ENCODE data around the gene CLMN.
"Not testable (repeated sequence)": the region's sequence is repeated elsewhere in the genome, so short reads cannot be mapped to it uniquely, and the experiment has no call there.

The CLMN gene

DNA sequence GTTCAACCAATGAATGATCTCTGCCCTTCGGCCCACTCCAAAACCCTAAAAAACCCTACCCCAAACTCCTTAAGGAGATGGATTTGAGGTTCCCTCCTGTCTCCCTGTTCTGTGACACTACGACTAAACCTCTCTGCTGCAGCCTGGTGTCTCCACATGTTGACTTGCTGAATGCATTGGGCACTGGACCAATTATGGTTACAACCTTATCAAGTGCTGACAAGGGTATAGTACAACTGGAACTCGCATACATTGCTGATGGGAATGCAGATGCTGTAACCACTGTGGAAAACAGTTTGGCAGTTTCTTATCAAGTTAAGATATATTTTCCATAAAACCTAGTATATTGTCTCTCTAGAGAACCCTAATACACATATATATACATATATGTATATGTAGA, 156.0 kb downstream of the CLMN start:
- DNase-seq (ENCODE audit: low read depth): no peak

DNA sequence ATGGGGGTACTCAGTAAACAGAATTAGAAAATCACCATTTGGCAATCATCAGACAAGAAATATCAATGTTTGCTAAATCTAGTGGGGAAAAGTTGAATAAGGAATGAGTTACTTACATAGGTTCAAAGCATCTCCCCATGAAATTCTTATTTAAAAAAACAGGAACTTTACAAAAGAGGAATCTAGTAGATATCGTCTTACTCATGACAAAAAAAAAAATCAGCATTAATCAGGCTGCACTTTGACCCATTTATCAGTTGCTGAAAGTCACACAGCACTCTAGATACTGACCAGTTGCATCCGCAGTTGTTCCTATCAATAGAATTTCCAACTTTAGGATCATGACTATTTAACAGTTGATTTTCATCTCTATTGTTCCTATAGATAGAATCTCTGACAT, 156.6 kb downstream of the CLMN start:
- no peak for DNase-seq (ENCODE audit: low read depth)

DNA sequence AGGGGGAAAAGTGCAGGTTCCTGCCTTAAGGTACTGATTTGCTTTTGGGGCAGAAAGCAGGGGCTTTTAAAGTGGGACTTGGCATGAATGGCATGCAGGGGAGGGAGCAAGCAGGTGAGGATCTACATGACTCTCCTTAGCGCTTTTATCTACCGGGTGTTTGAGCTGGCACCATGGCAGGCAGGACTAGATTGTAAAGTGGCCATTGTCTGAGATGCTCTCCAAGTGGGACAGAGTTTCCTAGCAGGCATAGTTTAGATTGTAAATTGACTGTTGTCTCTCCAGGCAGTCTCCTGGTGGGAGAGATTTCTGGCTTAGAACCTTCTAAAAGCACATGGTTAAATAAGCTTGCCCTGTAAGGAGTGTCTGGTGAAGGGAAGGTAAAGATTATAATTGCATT, 157.1 kb downstream of the CLMN start:
- DNase-seq (ENCODE audit: low read depth): no peak

DNA sequence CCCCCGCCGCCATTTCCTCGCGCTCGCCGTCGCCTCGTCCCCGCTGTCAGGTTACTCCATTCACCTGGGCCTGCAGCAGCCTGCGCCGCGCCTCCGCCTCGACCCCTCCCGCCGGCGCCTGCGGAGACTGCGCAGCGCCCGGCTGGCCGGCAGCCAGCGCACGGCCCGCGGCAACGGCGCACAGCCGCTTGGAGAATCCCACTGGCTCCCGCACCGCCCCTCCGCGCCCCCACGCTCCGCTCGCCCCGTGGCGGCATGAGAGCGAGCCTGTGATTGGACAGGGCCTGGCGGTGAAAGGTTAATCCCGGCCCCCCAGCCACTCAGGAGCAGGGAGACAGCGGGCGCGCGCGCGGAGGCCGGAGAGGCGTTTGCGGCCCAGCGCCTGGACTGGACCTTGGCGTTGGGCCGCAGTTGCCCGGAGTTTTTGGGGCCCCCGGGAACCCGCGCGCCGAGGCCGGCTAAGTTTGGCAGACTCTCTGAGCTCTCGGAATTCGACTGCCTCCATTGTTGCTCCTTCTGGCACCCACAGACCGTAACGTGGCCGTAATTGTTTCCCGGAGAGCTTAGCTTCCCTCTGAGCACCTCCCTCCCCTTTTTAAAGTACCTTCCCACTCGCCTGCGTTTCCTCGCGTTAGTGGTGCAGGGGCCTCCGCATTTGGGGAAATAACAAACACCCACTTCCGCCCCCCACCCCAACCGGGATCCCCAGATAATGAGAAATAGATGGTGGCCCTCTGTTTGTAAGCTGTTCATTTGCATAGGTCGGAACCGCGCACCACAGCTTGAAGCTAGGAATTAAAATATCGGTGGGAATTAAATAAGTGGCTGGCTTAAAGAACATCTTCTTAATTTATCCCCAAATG, 162.2 kb downstream of the CLMN start, which contains the start of gene DICER1:
Gene DICER1, minus strand, starts transcription at position 203 of the 863 bp plus-strand sequence. CDS start 24,071 bp downstream, outside the sequence.
- peak; percentile 94 for DNase-seq (ENCODE audit: low read depth)

DNA sequence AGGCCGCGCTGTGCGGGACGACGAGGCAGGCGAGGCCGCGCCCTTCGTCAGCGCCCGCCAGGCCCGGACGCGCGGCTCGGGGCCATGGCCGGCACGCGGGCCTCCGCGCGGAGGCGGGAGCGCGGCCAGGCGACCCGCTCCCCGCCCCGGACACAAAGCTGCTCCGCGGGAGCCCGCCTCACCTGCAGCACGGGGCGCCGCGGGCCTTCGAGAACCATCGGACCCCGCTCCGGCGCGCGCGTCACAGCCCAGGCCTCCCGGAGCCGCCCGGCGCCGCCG, 162.7 kb downstream of the CLMN start:
- DNase-seq (ENCODE audit: low read depth): no peak

DNA sequence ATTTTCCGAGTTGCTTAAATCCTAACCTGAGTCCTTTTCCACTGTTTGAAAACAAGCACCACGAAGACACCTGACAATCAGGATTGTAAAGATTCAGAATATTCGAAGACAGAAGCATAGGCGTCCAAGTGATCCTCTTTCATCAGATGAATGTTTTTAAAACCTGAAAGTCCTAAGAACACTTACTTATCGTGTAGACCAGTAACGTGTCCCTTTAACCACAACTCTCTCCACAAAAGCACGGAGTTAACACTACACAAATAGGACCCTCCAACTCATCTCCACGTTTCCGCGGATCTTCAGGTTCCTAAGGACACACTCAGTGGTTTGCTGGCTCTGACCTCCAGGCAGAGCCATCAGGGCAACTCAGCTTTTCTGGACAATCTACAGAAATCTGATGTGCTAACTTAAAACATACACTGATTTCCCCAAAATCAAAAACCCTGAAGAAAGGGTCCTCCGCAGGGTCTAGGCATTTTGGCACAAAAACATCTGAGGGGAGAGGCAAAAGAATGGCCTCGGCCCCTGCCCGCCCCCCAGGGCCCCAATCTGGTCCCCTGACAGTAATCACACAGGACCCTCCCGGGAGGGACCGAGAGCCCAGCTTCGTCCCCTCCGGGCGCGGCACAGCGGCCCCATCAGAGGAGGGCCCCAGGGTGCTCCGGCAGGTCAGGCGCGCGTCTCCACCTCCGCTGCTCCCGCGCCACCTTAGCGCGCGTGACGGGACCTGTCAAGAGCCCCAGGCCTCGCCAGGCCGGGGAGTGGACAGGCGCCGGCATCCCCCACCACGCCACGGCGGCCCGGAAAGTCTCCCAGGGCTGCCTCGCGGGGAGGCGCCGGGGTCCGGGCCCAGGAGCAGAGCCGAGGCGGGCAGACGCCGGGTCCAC, 163.3 kb downstream of the CLMN start:
- peak; percentile 9 for DNase-seq (ENCODE audit: low read depth)

DNA sequence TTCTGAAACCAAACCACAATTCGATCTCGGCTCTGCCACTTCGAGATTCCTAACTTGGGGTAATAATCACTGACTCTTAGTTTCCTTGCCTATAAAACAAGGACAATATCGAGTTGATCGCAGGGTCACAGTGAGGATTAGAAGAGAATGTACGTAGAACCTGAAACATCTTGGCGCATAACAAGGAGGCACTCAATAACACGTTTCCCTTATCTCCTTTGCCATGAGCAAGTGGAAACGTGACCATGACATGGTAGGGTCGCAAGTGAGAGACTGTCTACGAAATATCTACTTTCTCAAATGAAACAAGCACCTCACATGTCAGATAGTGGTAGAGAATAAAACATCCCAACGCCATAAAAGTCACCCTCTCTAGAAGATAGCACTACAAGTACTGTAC, 164.7 kb downstream of the CLMN start:
- no peak for DNase-seq (ENCODE audit: low read depth)

DNA sequence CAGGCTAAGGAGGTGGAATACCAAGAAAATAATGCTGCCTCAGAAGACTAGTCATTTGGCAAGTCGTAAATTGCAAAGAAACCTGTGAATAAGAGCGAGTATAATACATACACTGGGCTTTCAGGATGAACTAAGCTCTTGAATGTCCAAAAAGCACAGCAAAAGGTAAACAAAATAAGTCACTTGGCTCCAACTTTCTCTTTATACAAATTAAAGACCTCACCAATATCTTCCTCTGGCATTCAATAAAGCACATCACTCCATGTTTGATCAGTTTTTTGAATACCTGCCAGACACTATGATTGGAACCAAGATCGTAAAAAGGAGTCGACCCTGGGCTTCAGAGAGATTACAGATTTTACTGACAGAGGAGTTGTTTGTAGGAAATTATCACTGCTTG, 165.8 kb downstream of the CLMN start:
- DNase-seq (ENCODE audit: low read depth): no peak

DNA sequence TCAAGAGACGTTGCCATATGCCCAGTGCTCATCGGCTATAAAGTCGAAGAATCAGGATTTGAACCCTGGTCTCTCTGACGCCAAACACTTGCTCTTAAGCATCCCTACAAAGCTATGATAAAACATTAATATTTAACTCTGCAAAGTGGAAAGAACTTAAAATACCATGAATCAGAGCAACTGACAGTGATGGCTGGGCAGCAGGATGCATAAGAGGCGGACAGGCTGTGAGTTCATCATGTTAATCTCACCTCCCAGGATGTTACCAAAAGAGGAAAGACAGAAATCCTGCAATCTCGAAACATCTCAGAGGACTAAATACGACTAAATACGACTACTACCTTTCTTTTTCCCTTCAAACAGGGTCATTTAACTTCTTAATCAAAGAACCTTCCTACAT, 168.1 kb downstream of the CLMN start:
- no peak for DNase-seq (ENCODE audit: low read depth)

DNA sequence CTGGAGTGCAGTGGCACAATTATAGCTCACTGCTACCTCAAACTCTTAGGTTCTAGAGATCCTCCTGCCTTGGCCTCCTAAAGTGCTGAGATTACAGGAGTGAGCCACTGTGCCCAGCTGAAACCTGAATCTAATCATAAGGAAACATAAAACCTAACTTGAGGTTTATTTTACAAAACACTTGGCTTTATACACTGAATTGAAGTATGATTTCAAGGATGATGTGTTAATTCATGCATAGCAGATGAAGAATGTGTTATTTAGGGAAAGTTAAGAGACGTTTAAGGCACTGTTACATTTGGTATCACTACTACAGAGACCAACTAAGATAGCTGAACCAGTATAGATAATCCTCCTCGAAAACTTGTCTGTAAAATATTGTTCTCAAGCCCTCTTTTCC, 168.8 kb downstream of the CLMN start:
- DNase-seq (ENCODE audit: low read depth): no peak

DNA sequence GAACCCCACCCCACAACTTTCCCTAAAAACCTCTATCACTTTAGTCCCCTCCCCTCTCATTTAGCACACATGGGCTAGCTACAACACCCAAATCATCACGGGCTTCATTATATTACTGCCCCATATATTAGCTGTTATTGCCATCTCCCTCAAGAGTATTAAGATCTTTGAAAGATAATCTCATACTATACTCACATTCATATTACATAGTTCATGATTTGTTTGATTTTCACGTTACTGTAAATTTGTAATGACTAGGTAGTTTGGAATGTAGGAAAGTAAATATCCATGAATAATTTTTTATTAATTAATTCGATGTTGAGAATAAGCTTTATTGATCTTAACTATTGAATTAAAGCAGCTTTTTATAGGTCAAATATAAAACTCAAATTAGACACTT, 170.3 kb downstream of the CLMN start:
- DNase-seq (ENCODE audit: low read depth): no peak

DNA sequence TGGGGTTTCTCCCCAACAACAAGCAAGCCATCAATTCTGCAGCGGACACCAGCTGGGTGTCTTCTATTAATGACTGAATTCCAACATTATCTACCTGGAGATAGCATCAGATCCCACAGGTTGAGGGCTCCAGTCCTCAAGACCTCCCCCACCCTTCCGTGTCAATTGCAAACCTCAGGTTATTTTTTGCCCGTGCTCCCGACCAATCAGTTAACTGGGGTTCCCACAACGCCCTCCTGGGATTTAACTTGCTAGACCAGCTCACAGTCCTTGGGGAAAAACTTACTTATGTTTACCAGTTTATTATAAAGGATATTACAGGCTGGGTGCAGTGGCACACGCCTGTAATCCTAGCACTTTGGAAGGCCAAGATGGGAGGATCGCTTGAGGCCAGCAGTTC, 172.1 kb downstream of the CLMN start:
- no peak for DNase-seq (ENCODE audit: low read depth)

DNA sequence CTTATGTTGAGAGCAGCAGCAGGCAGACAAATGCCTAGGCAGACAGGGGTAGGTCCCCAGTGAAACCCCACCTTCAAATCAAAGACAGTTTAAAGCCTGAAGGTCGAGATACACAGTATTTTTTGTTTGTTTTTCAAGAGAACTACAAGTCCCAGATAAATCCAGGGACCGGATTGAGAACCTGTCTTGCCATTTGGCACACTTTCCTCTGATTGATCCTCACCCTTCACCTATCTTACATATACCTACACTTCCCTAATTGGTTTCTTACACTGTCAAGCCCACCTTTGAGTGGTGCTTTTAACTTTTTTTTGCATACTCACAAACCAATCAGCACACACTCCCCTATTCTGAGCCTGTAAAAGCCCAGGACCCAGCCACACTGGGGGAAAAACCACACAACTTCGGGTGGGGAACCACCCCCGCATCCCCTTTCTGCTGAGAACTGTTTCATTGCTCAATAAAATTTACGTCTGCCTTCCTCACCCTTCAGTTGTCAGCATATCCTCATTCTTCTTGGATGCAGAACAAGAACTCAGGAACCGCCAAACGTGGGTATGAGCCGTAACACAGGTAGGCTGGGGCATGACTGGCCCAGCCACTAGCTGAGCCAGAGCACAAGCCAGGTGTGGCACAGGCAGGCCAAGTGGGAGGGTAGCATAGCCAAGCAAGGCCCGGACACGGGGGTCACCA, 173.5 kb downstream of the CLMN start:
- DNase-seq (ENCODE audit: low read depth): no peak

DNA sequence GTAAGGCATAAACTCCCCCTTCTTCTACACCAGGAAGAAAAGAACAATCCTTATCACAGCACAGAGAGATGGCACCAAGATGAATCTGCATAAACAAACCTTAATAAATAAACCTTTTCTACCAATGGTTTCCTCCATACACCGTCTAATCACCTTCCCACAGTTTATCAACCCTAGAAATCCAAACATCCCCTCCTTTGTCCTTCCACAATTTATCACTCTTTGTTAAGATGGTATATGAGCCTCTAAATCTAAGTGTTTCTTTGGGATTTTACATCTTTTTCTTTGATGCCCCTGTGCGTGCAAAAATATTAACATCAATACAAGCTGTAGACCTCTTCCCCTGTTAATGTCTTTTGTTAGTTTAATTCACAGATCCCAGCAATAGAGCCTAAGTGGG, 174.9 kb downstream of the CLMN start:
- DNase-seq (ENCODE audit: low read depth): no peak

DNA sequence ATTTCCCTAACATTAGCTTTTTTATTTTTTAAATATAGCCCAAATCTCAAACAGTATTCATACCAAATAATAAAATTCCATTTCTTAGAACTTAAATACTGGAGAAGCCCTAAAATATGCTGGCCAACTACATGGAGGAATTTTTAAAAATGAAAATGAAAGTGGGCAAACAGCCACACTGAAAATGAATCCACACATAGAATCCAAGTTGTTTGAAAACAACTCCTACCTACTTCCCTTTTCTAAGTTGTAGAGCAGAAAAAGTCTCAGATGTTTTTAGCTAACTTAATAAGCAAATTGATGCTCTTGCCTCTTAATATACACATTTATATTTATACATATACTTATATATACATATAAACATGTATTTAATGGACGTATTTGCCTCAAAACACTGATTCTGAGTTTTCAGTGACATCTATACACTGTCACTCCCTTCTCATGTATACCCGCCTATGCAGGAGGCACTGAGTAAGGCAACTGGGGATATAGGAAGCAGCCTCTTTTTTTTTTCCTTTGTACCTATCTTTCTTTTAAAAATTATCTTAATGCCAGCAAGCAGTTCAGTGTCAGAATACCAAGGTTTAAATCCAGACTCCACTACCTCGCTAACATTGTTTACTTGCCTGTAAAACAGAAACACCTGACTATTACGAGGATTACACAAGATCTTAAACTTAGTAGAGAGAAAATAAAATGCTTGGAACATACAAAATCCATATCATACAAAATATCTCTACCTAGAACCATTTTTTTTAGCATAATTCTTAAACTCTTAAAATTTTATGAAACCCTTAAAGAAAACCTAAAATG, 175.7 kb downstream of the CLMN start:
- DNase-seq (ENCODE audit: low read depth): no peak

DNA sequence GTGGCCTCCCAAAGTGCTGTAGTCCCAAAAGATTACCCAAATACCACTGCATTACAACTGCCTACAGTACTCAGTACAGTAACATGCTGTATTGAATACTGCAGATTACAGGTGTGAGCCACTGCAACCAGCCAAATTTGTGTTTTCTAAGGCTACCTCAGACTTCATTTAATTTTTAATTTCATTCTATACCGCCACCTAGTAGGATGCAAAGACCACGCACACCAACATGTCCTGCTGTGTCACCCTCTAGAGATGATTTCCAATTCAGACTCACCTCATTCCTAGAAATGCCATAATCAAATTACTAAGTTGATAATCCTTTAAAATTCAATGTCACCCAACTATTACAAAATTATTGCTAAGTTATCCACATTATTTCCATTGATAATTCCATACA, 177.5 kb downstream of the CLMN start:
- DNase-seq (ENCODE audit: low read depth): no peak

DNA sequence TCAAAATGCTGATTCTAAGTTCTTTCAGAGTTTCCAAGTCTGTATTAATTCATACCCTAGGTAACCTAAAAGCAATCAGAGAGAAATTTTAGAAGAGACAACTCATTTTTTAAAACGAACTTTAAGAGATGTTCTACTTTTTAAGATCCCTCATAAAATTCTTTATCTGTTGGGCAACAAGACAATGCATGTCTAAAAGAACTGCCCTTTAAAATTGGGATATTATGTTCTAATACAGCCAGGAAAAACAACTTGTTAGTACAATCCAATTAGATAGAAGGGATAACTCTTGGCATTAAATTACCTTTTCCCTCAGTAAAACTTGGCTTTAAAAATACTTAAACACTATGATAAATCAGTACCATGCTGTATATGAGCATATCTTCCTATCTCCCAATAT, 178.0 kb downstream of the CLMN start:
- DNase-seq (ENCODE audit: low read depth): no peak

DNA sequence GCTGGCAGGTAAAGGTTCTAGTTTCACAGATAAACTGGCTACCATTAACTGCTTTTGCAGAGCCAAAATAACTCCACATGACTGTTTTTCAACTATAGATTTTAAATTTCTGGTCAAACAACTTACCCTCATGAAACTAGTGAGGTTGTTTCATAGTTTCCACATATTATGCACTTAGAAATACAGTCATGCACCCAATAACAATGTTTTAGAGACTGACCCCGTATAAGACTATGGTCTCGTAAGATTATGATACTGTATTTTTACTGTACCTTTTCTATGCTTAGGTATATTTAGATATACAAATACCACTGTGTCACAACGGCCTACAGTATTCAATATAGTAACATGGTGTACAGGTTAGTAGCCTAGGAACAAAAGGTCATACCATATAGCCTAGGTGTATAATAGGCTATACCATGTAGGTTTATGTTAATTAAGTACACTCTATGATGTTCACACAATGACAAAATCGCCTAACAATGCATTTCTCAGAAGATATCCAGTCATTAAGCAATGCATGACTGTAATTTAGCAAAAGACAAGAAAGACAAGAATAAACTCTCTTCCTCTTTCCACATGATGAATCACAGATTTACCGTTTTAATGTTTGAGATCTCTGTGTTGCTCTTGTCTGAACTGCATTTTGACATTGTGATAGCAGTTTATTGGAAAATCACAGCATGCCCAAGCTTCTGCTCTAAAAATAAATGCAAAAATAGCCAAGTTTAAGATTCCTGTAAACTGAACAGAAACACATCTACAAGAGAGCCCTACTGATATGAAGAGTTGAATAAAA, 179.4 kb downstream of the CLMN start:
- DNase-seq (ENCODE audit: low read depth): no peak

DNA sequence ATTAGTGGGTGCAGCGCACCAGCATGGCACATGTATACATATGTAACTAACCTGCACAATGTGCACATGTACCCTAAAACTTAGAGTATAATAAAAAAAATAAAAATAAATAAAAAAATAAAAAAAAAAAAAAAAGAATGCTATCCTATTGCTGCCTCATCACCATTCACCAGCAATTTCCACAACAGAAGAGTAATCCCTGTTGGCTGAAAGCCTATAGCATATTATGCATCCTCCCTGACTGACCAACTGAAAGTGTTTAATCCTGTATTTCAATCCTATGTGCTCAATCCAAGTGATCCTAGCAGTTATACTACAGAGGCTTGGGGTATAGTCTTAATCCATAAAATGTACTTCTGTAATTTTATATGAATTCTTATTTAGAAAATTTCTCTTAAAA, 180.8 kb downstream of the CLMN start:
- DNase-seq (ENCODE audit: low read depth): no peak

DNA sequence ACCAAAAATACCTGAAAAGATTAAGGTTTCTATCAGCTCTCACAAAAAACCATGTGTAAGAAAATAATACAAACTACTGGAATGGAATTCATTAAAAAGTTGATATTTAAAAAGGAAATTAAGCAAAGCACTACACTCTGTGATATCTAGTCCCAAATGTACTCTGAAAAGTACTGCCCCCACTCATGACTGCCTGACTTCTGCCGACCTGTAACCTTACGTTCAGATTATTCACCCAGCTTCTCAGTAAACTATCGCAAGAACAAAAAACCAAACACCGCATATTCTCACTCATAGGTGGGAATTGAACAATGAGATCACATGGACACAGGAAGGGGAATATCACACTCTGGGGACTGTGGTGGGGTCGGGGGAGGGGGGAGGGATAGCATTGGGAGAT, 181.3 kb downstream of the CLMN start:
- DNase-seq (ENCODE audit: low read depth): not testable (repeated sequence)

DNA sequence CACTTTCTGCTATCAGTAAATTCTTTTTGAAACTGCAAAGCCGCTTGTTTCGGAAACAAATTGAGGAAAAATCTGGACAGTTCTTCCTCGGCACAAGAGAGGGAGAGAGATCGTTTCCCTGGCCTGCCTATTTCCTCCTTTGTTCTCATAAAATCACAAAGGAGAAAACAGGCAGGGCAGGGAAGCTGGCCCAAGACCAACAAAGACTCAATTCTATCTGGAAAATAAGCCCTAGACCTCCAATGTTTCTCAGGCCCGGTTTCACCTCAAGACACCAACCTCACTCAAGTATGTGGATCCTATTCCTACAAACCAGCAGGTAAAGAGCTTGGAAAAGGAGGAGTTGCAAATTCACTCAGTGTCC, 181.9 kb downstream of the CLMN start:
- DNase-seq (ENCODE audit: low read depth): no peak
